K562 (cell line): ENCODE measurements around the gene DPEP3. TPM values are rescaled to one million over a fixed set of nuclear protein-coding genes. Genes with fewer than 3 reads are reported as not detected.

ENCODE experiments used
- CREBBP ChIP-seq: IDR thresholded peaks from one replicate; pipeline ENCODE4 v1.6.1; 2012; ENCODE audit warnings: low read depth, mild to moderate bottlenecking, control low read depth, inconsistent platforms, low read length
- EP400 ChIP-seq: fragments of 450-650 bp; IDR thresholded peaks from 2 replicates; pipeline ENCODE4 v1.6.1; 2017; ENCODE audit warnings: antibody characterized with exemption, mild to moderate bottlenecking, moderate library complexity
- FOXJ3 ChIP-seq: sonication (generic); formaldehyde crosslinking; IDR thresholded peaks from 2 replicates; pipeline ENCODE4 v1.4.0; 2020; ENCODE audit warnings: mild to moderate bottlenecking, missing genetic modification reagents
- HEY1 ChIP-seq: fragments of 250-450 bp; sonication (Bioruptor Pico); IDR thresholded peaks from 2 replicates; pipeline ENCODE4 v1.5.0; 2020; ENCODE audit warnings: mild to moderate bottlenecking, moderate library complexity, borderline replicate concordance
- L3MBTL2 ChIP-seq: fragments of 450-650 bp; IDR thresholded peaks from 2 replicates; pipeline ENCODE4 v1.6.1; 2016; ENCODE audit warnings: mild to moderate bottlenecking, moderate library complexity
- MCM5 ChIP-seq: fragments of 450-650 bp; IDR thresholded peaks from 2 replicates; pipeline ENCODE4 v1.6.1; 2016; ENCODE audit warnings: low read depth
- SIN3A ChIP-seq, 2 experiments: fragments of 150-350 bp in 1 of 2; IDR thresholded peaks; 2 replicates each; pipeline ENCODE4 v1.6.1; 2011 to 2016; ENCODE audit warnings: borderline replicate concordance in 2 of 2, low read depth in 2 of 2, low read length in 2 of 2, mild to moderate bottlenecking in 2 of 2, moderate library complexity in 2 of 2; ENCODE audit not compliant: control insufficient read depth in 1 of 2
- SMAD2 ChIP-seq: fragments of 150-350 bp; IDR thresholded peaks from 2 replicates; pipeline ENCODE4 v1.6.1; 2014; ENCODE audit warnings: low read depth, mild to moderate bottlenecking, low read length
- TBP ChIP-seq: optimal IDR thresholded peaks from 2 replicates; pipeline ENCODE3; 2011; ENCODE audit warnings: low read depth, low read length, improper control_type of control experiment
- ZNF583 ChIP-seq: fragments of 250-450 bp; sonication (Bioruptor Pico); IDR thresholded peaks from 2 replicates; pipeline ENCODE4 v1.4.0; 2020
- polyA plus RNA-seq, 8 experiments: library from polyadenylated mRNA; depleted of rRNA in 4 of 8; stranded (reverse) in 5 of 8; unstranded in 3 of 8; fragments of >200 nt; fragmentation: Nextera tagmentation in 2 of 8; fragmentation: Illumina TruSeq in 1 of 8; extraction: Ambion mirVana in 2 of 8; extraction: Trizol in 1 of 8; gene quantifications; 2 replicates each; pipeline versions ENCODE4 v1.2.1 to v1.2.3, GENCODE V29; 2011 to 2014; ENCODE audit warnings: inconsistent platforms in 1 of 8, missing spikeins in 1 of 8
- total RNA-seq, 7 experiments: library from RNA; depleted of rRNA in 6 of 7; stranded (reverse); fragments of >200 nt in 6 of 7; fragmentation: Illumina TruSeq in 2 of 7; extraction: Trizol in 2 of 7; gene quantifications; 2 replicates each; pipeline versions ENCODE4 v1.2.1 to v1.2.3, GENCODE V29; 2011 to 2021; ENCODE audit warnings: low replicate concordance in 1 of 7
- TF ChIP-seq, protein P1 (sequence below): fragments of 250-450 bp; sonication (Bioruptor Pico); IDR thresholded peaks from 2 replicates; pipeline ENCODE4 v1.8.0; 2022; ENCODE audit warnings: moderate library complexity, mild to moderate bottlenecking, inconsistent platforms
- TF ChIP-seq, protein P2 (sequence below): conservative IDR thresholded peaks from 2 replicates; pipeline ENCODE4 v1.6.1; 2011; ENCODE audit warnings: low read depth, mild to moderate bottlenecking, low read length; ENCODE audit not compliant: control insufficient read depth
- TF ChIP-seq, protein P3 (sequence below), 2 experiments: fragments of 450-650 bp; IDR thresholded peaks; 2 replicates each; pipeline ENCODE4 v1.6.1; 2018; ENCODE audit warnings: mild to moderate bottlenecking in 2 of 2, low read depth in 1 of 2; ENCODE audit not compliant: partially characterized antibody in 2 of 2
- TF ChIP-seq, protein P4 (sequence below), 2 experiments: fragments of 200-800 bp in 1 of 2; sonication (Bioruptor generic) in 1 of 2; sonication (generic) in 1 of 2; formaldehyde crosslinking in 1 of 2; IDR thresholded peaks in 1 of 2; conservative IDR thresholded peaks in 1 of 2; 2 replicates each; pipeline versions ENCODE4 v1.5.0 to v1.6.1; 2016 to 2020; ENCODE audit warnings: missing compliant biosample characterization in 1 of 2, missing genetic modification characterization in 1 of 2, missing genetic modification reagents in 1 of 2
- TF ChIP-seq, protein P5 (sequence below): IDR thresholded peaks from 3 replicates; pipeline ENCODE4 v1.6.1; 2011; ENCODE audit warnings: borderline replicate concordance, mild to moderate bottlenecking; ENCODE audit not compliant: insufficient read length, insufficient read depth
- TF ChIP-seq, protein P6 (sequence below): fragments of 200-800 bp; sonication (Bioruptor generic); IDR thresholded peaks from 2 replicates; pipeline ENCODE4 v1.6.1; 2017; ENCODE audit warnings: missing genetic modification characterization, missing compliant biosample characterization

The DPEP3 gene
- total and polyA plus RNA-seq, 9 of the 15 experiments (the other 6 are each of a cell fraction or from before 2014, with no cell fraction given): not detected

DNA sequence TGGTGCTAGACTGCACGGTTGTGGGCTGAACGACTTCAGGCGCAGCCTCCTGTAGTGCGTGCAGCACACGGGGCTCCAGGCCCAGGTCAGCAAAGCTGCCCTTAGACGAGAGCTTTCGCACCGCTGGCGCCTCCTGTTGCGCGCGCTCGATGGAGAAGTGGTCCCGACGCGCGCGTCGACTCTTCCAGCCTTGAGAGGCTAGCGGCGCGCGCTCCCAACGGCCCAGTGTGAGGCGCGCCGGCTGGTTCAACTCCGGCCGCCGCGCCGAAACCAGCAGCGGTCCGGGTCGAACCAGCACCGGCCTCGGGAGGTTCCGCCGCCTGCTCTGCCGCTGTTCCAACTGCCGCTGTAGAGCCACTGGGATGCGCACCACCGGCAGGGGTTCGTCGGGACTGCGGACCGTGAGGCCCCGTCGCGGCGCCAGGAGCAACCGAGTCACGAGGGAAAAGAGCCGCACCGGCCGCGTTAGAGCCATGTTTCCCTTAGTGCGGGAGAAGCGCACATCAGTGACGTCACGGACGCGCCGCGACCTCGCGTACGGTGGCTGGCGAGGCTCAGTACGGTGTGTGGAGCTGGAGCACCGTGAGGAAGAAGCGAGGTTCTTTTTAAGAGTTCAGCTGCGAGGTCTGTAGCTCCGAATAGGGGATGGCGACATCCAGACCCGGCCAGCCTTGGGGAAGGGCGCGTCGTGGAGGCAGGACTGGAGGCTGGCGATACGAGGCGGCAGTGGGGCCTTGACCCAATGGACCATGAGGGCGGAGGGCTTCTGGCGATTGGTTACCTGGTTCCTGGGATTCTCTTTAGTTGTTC is 42.6 kb upstream of the DPEP3 start, which contains the start of the genes DDX28 and DUS2 (continued):
- TF ChIP-seq EP400 (peak; percentile 99), TBP (peak; percentile 93), CREBBP (no peak), SMAD2 (no peak), FOXJ3 (CRISPR knock-in tag) (no peak), L3MBTL2 (peak; percentile 73), ZNF583 (no peak), MCM5 (no peak), HEY1 (CRISPR knock-in tag) (no peak), SIN3A (IDR thresholded peaks at IDR 0.05; ENCODE audit: borderline replicate concordance in 2 of 2, control insufficient read depth in 1 of 2, low read depth in 2 of 2, low read length in 2 of 2) (peak; percentile 87 to 94; a peak in 3 of 4 replicates)
- TF ChIP-seq, protein P1, sequence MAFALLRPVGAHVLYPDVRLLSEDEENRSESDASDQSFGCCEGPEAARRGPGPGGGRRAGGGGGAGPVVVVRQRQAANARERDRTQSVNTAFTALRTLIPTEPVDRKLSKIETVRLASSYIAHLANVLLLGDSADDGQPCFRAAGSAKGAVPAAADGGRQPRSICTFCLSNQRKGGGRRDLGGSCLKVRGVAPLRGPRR (CRISPR knock-in tag): no peak
- TF ChIP-seq, protein P2, sequence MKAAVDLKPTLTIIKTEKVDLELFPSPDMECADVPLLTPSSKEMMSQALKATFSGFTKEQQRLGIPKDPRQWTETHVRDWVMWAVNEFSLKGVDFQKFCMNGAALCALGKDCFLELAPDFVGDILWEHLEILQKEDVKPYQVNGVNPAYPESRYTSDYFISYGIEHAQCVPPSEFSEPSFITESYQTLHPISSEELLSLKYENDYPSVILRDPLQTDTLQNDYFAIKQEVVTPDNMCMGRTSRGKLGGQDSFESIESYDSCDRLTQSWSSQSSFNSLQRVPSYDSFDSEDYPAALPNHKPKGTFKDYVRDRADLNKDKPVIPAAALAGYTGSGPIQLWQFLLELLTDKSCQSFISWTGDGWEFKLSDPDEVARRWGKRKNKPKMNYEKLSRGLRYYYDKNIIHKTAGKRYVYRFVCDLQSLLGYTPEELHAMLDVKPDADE: no peak
- TF ChIP-seq, protein P3, sequence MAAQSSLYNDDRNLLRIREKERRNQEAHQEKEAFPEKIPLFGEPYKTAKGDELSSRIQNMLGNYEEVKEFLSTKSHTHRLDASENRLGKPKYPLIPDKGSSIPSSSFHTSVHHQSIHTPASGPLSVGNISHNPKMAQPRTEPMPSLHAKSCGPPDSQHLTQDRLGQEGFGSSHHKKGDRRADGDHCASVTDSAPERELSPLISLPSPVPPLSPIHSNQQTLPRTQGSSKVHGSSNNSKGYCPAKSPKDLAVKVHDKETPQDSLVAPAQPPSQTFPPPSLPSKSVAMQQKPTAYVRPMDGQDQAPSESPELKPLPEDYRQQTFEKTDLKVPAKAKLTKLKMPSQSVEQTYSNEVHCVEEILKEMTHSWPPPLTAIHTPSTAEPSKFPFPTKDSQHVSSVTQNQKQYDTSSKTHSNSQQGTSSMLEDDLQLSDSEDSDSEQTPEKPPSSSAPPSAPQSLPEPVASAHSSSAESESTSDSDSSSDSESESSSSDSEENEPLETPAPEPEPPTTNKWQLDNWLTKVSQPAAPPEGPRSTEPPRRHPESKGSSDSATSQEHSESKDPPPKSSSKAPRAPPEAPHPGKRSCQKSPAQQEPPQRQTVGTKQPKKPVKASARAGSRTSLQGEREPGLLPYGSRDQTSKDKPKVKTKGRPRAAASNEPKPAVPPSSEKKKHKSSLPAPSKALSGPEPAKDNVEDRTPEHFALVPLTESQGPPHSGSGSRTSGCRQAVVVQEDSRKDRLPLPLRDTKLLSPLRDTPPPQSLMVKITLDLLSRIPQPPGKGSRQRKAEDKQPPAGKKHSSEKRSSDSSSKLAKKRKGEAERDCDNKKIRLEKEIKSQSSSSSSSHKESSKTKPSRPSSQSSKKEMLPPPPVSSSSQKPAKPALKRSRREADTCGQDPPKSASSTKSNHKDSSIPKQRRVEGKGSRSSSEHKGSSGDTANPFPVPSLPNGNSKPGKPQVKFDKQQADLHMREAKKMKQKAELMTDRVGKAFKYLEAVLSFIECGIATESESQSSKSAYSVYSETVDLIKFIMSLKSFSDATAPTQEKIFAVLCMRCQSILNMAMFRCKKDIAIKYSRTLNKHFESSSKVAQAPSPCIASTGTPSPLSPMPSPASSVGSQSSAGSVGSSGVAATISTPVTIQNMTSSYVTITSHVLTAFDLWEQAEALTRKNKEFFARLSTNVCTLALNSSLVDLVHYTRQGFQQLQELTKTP (IDR thresholded peaks at IDR 0.05; ENCODE audit: low read depth in 1 of 2, partially characterized antibody in 2 of 2): peak in 1 of 2 experiments; percentile 38
- TF ChIP-seq, protein P4, sequence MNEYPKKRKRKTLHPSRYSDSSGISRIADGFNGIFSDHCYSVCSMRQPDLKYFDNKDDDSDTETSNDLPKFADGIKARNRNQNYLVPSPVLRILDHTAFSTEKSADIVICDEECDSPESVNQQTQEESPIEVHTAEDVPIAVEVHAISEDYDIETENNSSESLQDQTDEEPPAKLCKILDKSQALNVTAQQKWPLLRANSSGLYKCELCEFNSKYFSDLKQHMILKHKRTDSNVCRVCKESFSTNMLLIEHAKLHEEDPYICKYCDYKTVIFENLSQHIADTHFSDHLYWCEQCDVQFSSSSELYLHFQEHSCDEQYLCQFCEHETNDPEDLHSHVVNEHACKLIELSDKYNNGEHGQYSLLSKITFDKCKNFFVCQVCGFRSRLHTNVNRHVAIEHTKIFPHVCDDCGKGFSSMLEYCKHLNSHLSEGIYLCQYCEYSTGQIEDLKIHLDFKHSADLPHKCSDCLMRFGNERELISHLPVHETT (CRISPR knock-in tag; conservative IDR thresholded peaks at IDR 0.05 in 1 of 2, IDR thresholded peaks at IDR 0.05 in 1 of 2): peak in 1 of 2 experiments; percentile 30; a peak in 1 of 4 replicates
- TF ChIP-seq, protein P5, sequence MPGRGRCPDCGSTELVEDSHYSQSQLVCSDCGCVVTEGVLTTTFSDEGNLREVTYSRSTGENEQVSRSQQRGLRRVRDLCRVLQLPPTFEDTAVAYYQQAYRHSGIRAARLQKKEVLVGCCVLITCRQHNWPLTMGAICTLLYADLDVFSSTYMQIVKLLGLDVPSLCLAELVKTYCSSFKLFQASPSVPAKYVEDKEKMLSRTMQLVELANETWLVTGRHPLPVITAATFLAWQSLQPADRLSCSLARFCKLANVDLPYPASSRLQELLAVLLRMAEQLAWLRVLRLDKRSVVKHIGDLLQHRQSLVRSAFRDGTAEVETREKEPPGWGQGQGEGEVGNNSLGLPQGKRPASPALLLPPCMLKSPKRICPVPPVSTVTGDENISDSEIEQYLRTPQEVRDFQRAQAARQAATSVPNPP: no peak
- TF ChIP-seq, protein P6, sequence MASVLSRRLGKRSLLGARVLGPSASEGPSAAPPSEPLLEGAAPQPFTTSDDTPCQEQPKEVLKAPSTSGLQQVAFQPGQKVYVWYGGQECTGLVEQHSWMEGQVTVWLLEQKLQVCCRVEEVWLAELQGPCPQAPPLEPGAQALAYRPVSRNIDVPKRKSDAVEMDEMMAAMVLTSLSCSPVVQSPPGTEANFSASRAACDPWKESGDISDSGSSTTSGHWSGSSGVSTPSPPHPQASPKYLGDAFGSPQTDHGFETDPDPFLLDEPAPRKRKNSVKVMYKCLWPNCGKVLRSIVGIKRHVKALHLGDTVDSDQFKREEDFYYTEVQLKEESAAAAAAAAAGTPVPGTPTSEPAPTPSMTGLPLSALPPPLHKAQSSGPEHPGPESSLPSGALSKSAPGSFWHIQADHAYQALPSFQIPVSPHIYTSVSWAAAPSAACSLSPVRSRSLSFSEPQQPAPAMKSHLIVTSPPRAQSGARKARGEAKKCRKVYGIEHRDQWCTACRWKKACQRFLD (CRISPR knock-in tag): peak; percentile 54; the same call in 1 of the 2 replicates
